ENCODE results near the gene CD44.

Gene CD44

DNA sequence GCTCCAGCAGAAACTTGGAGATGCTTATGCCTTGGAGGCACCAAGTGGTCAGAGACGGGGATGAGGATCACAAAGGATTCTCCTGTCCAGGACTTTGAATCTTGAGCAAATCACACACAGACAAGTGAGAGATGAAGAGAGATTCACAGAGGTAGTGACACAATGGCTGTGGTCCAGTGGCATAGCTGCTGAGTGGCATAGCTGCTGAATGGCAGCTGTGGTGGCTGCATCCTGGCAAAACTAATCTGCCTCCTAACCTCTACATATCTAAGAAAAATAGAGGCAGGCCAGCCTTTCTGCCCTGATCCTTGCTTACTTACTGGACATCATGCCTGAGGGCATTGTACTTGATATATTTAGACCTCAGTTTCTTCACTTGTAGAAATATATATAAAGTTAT is 102.6 kb downstream of the CD44 start:
- no peak overlapping the region for H2AFZ ChIP-seq (ENCODE audit: low read depth)
- TF ChIP-seq, protein P1, sequence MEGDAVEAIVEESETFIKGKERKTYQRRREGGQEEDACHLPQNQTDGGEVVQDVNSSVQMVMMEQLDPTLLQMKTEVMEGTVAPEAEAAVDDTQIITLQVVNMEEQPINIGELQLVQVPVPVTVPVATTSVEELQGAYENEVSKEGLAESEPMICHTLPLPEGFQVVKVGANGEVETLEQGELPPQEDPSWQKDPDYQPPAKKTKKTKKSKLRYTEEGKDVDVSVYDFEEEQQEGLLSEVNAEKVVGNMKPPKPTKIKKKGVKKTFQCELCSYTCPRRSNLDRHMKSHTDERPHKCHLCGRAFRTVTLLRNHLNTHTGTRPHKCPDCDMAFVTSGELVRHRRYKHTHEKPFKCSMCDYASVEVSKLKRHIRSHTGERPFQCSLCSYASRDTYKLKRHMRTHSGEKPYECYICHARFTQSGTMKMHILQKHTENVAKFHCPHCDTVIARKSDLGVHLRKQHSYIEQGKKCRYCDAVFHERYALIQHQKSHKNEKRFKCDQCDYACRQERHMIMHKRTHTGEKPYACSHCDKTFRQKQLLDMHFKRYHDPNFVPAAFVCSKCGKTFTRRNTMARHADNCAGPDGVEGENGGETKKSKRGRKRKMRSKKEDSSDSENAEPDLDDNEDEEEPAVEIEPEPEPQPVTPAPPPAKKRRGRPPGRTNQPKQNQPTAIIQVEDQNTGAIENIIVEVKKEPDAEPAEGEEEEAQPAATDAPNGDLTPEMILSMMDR (conservative IDR thresholded peaks at IDR 0.05; ENCODE audit: low read depth, low read length): no peak
- no peaks in the 10 kb centered on the region for H3K27me3 ChIP-seq (ENCODE audit: insufficient read depth, low read depth)
- H3K4me2 ChIP-seq: no peak overlapping the region
- H3K79me2 ChIP-seq (ENCODE audit: insufficient read depth, low read depth): no peaks in the 10 kb centered on the region
- no peaks in the 10 kb centered on the region for H3K36me3 ChIP-seq (ENCODE audit: insufficient read depth)
- H3K4me1 ChIP-seq (ENCODE audit: low read depth, poor library complexity, severe bottlenecking): no peaks in the 10 kb centered on the region
- no peaks in the 10 kb centered on the region for H4K20me1 ChIP-seq (ENCODE audit: insufficient read depth)
- no peak overlapping the region for H3K27ac ChIP-seq
- H3K4me3 ChIP-seq (IDR thresholded peaks at IDR 0.05; ENCODE audit: insufficient read depth, low read depth, low read length): no peak overlapping the region
- H3K9ac ChIP-seq: no peak overlapping the region

GRCh38 chr11:35242412-35243242 is 103.7 kb downstream of the CD44 start:
- Histone ChIP-seq H3K27ac (no peak overlapping the region), H4K20me1 (ENCODE audit: insufficient read depth) (no peaks in the 10 kb centered on the region), H3K27me3 (ENCODE audit: insufficient read depth, low read depth) (no peaks in the 10 kb centered on the region), H2AFZ (ENCODE audit: low read depth) (no peak overlapping the region), H3K4me3 (IDR thresholded peaks at IDR 0.05; ENCODE audit: insufficient read depth, low read depth, low read length) (no peak overlapping the region), H3K36me3 (ENCODE audit: insufficient read depth) (no peaks in the 10 kb centered on the region), H3K4me2 (no peak overlapping the region), H3K9ac (no peak overlapping the region), H3K79me2 (ENCODE audit: insufficient read depth, low read depth) (no peaks in the 10 kb centered on the region), H3K4me1 (ENCODE audit: low read depth, poor library complexity, severe bottlenecking) (no peaks in the 10 kb centered on the region)
- TF ChIP-seq, protein P1 (conservative IDR thresholded peaks at IDR 0.05; ENCODE audit: low read depth, low read length): no peak

DNA sequence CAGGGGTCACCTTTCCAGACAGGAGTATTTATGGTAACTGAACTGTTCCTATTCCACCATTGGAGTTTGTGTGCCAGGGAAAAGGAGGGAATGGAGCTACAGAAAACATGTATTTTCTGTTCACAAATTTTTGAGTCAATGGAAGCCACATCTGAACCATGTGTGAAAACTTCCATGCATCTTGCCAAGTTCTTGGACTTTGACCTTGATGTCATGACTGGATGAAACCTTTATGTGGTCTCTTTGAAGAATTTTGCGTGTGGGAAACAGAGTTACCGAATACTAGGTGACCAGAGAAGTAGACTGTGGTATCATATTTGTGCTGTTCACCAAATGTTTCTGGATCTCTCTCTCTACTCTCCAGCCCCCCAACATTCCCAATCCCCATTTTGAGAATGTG is 104.8 kb downstream of the CD44 start:
- no peak overlapping the region for H3K27ac ChIP-seq
- no peak overlapping the region for H3K4me2 ChIP-seq
- H3K9ac ChIP-seq: no peak overlapping the region
- no peaks in the 10 kb centered on the region for H3K27me3 ChIP-seq (ENCODE audit: insufficient read depth, low read depth)
- H3K4me3 ChIP-seq (IDR thresholded peaks at IDR 0.05; ENCODE audit: insufficient read depth, low read depth, low read length): no peak overlapping the region
- no peaks in the 10 kb centered on the region for H4K20me1 ChIP-seq (ENCODE audit: insufficient read depth)
- H2AFZ ChIP-seq (ENCODE audit: low read depth): no peak overlapping the region
- no peaks in the 10 kb centered on the region for H3K79me2 ChIP-seq (ENCODE audit: insufficient read depth, low read depth)
- H3K36me3 ChIP-seq (ENCODE audit: insufficient read depth): no peaks in the 10 kb centered on the region
- TF ChIP-seq, protein P1 (conservative IDR thresholded peaks at IDR 0.05; ENCODE audit: low read depth, low read length): no peak
- H3K4me1 ChIP-seq (ENCODE audit: low read depth, poor library complexity, severe bottlenecking): no peaks in the 10 kb centered on the region

DNA sequence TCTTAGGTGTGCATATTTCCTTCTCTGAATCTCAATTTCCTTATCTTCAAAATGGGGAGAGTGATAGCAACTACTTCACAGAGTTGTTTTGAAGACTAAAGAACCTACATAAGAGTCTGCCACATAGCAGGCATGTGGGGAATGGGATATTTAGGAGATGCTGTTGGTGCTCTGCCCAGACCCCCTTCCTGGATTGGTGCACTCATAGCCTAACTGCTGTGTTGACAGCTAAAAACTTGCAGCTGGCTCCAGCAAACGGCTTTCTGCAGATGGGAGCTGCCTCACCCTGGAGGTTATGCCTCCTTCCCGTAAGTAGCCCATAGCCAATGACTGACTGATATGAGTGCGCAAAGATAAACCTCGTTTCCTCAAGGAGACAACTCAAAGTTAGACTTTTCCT is 106.1 kb downstream of the CD44 start:
- TF ChIP-seq, protein P1 (conservative IDR thresholded peaks at IDR 0.05; ENCODE audit: low read depth, low read length): no peak
- H2AFZ ChIP-seq (ENCODE audit: low read depth): no peak overlapping the region
- H3K4me3 ChIP-seq (IDR thresholded peaks at IDR 0.05; ENCODE audit: insufficient read depth, low read depth, low read length): no peak overlapping the region

More for the DNA sequence above, 106.1 kb downstream of the CD44 start:
- H3K36me3 ChIP-seq (ENCODE audit: insufficient read depth): no peaks in the 10 kb centered on the region
- no peaks in the 10 kb centered on the region for H3K79me2 ChIP-seq (ENCODE audit: insufficient read depth, low read depth)
- no peak overlapping the region for H3K27ac ChIP-seq
- H3K4me1 ChIP-seq (ENCODE audit: low read depth, poor library complexity, severe bottlenecking): no peaks in the 10 kb centered on the region
- H3K4me2 ChIP-seq: no peak overlapping the region
- H3K9ac ChIP-seq: no peak overlapping the region
- H3K27me3 ChIP-seq (ENCODE audit: insufficient read depth, low read depth): no peaks in the 10 kb centered on the region
- H4K20me1 ChIP-seq (ENCODE audit: insufficient read depth): no peaks in the 10 kb centered on the region

Measured in KMS-11 (cell line).